Common myeloid progenitor, CD34-positive (primary cell): Measurements from ENCODE around the gene P4HA1.
A peak's percentile ranks its signal among the peaks of the same experiment; 100 is the strongest.

Experiments used
- CTCF ChIA-PET: fragments of 350-600 bp; sonication (Branson Sonifier 250); formaldehyde crosslinking; loops from one replicate; lab custom pipeline; 2021; ENCODE audit warnings: antibody characterized with exemption; lab: Charles Lee
- POLR2A ChIA-PET: fragments of 350-600 bp; sonication (Branson Sonifier 250); formaldehyde crosslinking; loops from one replicate; lab custom pipeline; 2021; ENCODE audit warnings: antibody characterized with exemption; lab: Charles Lee
- DNase-seq, 3 donors: peaks; one replicate each; pipeline versions ENCODE4 v3.0.0 to v3.0.0-alpha.2; 2013
- H3K27ac ChIP-seq, 2 experiments: 1 replicate in 1 of 2; 2 replicates in 1 of 2; pipeline ENCODE4 v1.7.0; 2013; ENCODE audit warnings: inconsistent platforms in 2 of 2, low read length in 2 of 2, mild to moderate bottlenecking in 2 of 2, low read depth in 1 of 2, moderate library complexity in 1 of 2; ENCODE audit not compliant: severe bottlenecking in 2 of 2, insufficient read depth in 1 of 2, poor library complexity in 1 of 2
- H3K27me3 ChIP-seq, 5 experiments: replicated peaks in 2 of 5; 1 replicate in 3 of 5; 2 replicates in 2 of 5; pipeline versions ENCODE4 v1.6.1 to v1.7.0; 2013; ENCODE audit warnings: low read length in 4 of 5, mild to moderate bottlenecking in 2 of 5, moderate library complexity in 2 of 5, inconsistent platforms in 1 of 5; ENCODE audit not compliant: insufficient read depth in 5 of 5, control insufficient read depth in 4 of 5
- H3K36me3 ChIP-seq, 4 experiments: 1 replicate in 2 of 4; 2 replicates in 2 of 4; pipeline versions ENCODE4 v1.6.1 to v1.7.0; 2013; ENCODE audit warnings: low read length in 3 of 4, control low read depth in 1 of 4, mild to moderate bottlenecking in 1 of 4; ENCODE audit not compliant: control insufficient read depth in 4 of 4, insufficient read depth in 4 of 4
- H3K4me1 ChIP-seq, 4 experiments: 1 replicate in 3 of 4; 2 replicates in 1 of 4; pipeline versions ENCODE4 v1.6.1 to v1.7.1; 2013; ENCODE audit warnings: low read length in 3 of 4, mild to moderate bottlenecking in 3 of 4, control low read depth in 1 of 4, inconsistent platforms in 1 of 4, moderate library complexity in 1 of 4; ENCODE audit not compliant: control insufficient read depth in 4 of 4, insufficient read depth in 4 of 4; ENCODE audit errors: control extremely low read depth in 1 of 4
- H3K4me3 ChIP-seq, 7 experiments: 1 replicate in 4 of 7; 2 replicates in 3 of 7; pipeline versions ENCODE4 v1.5.1 to v1.7.0; 2013; ENCODE audit warnings: mild to moderate bottlenecking in 7 of 7, low read length in 6 of 7, moderate library complexity in 6 of 7, inconsistent platforms in 2 of 7, low read depth in 2 of 7, control low read depth in 1 of 7; ENCODE audit not compliant: insufficient read depth in 4 of 7, control insufficient read depth in 1 of 7; ENCODE audit errors: extremely low read depth in 1 of 7
- H3K9me3 ChIP-seq, 5 experiments: 1 replicate in 4 of 5; 2 replicates in 1 of 5; pipeline versions ENCODE4 v1.6.1 to v1.7.1; 2013; ENCODE audit warnings: low read length in 4 of 5, mild to moderate bottlenecking in 2 of 5, inconsistent platforms in 1 of 5, low read depth in 1 of 5, moderate library complexity in 1 of 5; ENCODE audit not compliant: control insufficient read depth in 4 of 5, insufficient read depth in 2 of 5; ENCODE audit errors: control extremely low read depth in 1 of 5
- WGBS: methylation state at CpG from one replicate; pipeline ENCODE4 v1.1.5; 2013; ENCODE audit not compliant: insufficient coverage; 5-methylcytosine and 5-hydroxymethylcytosine counted together

Gene P4HA1

DNA sequence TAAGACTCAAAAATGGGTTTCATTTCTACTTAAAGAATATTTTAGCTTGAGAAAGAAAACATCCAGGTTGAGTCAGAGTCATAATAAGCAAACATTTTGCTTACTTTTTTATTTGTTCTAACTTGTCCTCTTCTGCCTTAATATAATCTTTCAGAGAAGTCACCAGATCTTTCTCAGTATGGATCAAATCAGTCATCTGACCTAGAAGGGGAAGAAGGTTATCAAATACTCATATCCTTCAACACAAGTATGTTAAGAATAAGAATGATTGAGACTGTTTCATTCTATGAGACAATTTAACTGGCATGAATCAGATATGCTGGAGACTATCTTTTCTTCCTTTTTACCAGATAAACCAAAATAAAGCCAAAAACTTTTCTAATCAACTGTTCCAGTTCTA lies 23.0 kb downstream of the P4HA1 start:
- no peaks in the 10 kb centered on the region for H3K27me3 ChIP-seq
- H3K4me3 ChIP-seq, result no peak overlapping the region
- POLR2A ChIA-PET, result no interaction called here
- H3K36me3 ChIP-seq, result peaks cover 0 to 27% (median 12%) of the 10 kb centered on the region in 4 experiments
- H3K4me1 ChIP-seq, result peaks cover 0 to 15% (median 8%) of the 10 kb centered on the region in 4 experiments
- DNase-seq, result no peak
- CTCF ChIA-PET, result no interaction called here
- H3K9me3 ChIP-seq, result no peaks in the 10 kb centered on the region
- no peak overlapping the region for H3K27ac ChIP-seq

- POLR2A ChIA-PET, result no interaction called here
These were observed 31.2 kb downstream of the P4HA1 start for GRCh38 chr10:73065441-73065840.

DNA sequence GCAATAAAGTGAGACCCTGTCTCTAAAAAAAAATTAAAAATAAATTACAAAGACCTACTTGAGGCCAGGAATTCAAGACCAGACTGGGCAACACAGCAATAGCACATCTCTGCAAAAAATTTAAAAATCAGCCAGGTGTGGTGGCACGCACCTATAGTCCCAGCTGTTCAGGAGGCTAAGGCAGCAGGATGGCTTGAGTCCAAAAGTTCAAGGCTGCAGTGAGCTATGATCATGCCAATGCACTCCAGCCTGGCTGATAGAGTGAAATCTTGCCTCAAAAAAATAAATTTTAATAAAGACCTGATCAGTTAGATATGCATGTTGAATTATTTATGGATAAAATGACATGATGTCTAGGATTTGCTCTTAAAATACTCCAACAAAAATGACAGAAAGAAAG lies 34.9 kb downstream of the P4HA1 start:
- DNase-seq, result no peak
- Histone ChIP-seq H3K27me3 (no peaks in the 10 kb centered on the region), H3K36me3 (peaks cover 11 to 21% (median 15%) of the 10 kb centered on the region in 4 experiments), H3K4me1 (no peaks in the 10 kb centered on the region), H3K4me3 (no peak overlapping the region), H3K9me3 (no peaks in the 10 kb centered on the region), H3K27ac (no peak overlapping the region)
- POLR2A ChIA-PET, result interaction anchor here (0.7 to 0.9 kb wide), 2 partner anchors 35 to 578 kb away, joined by 3 to 5 read pairs; partner anchors contain the start of gene P4HA1
- 100% methylated on average over 1 of the region's 1 CpG for WGBS
- CTCF ChIA-PET, result interaction anchor here (0.5 to 1.2 kb wide), 6 partner anchors 12 to 700 kb away, joined by 3 read pairs; no protein-coding TSS in a partner anchor

More at GRCh38 chr10:73065441-73065840, 31.2 kb downstream of the P4HA1 start:
- no peak for DNase-seq
- Histone ChIP-seq H3K27ac (no peak overlapping the region), H3K9me3 (no peaks in the 10 kb centered on the region), H3K27me3 (no peaks in the 10 kb centered on the region), H3K36me3 (peaks cover 18 to 25% (median 22%) of the 10 kb centered on the region in 4 experiments), H3K4me1 (no peaks in the 10 kb centered on the region), H3K4me3 (no peak overlapping the region)
- CTCF ChIA-PET, result interaction anchor here (3.1 kb wide), 1 partner anchor 701 kb away, joined by 11 read pairs; no protein-coding TSS in a partner anchor
- no CpG with 5 or more reads among the region's 1 CpG for WGBS

- H3K36me3 ChIP-seq, result peaks cover 7 to 21% (median 12%) of the 10 kb centered on the region in 4 experiments
- no peaks in the 10 kb centered on the region for H3K4me1 ChIP-seq
- H3K9me3 ChIP-seq, result no peaks in the 10 kb centered on the region
- peak overlapping the region in 1 of 2 experiments; percentile 1 for H3K27ac ChIP-seq
- no peaks in the 10 kb centered on the region for H3K27me3 ChIP-seq
- POLR2A ChIA-PET, result interaction anchor here (0.7 to 0.9 kb wide), 2 partner anchors 36 to 577 kb away, joined by 3 to 5 read pairs; partner anchors contain the start of gene P4HA1
- peak; percentile 26 to 50 (median 40) for DNase-seq
- 86% methylated on average over 1 of the region's 5 CpGs for WGBS
- no peak overlapping the region for H3K4me3 ChIP-seq
- CTCF ChIA-PET, result interaction anchor here (0.5 to 1.2 kb wide), 5 partner anchors 11 to 699 kb away, joined by 3 read pairs; no protein-coding TSS in a partner anchor
These were observed 35.7 kb downstream of the P4HA1 start for GRCh38 chr10:73060738-73061635.

- Histone ChIP-seq H3K27me3 (no peaks in the 10 kb centered on the region), H3K27ac (no peak overlapping the region), H3K4me1 (no peaks in the 10 kb centered on the region), H3K9me3 (no peaks in the 10 kb centered on the region), H3K4me3 (no peak overlapping the region), H3K36me3 (peaks cover 6 to 19% (median 12%) of the 10 kb centered on the region in 4 experiments)
- 100% methylated on average over 1 of the region's 1 CpG for WGBS
- ChIA-PET POLR2A (no interaction called here), CTCF (interaction anchor here (0.6 kb wide), 1 partner anchor 18 kb away, joined by 5 read pairs; no protein-coding TSS in a partner anchor)
- no peak for DNase-seq
These were observed 36.5 kb downstream of the P4HA1 start for GRCh38 chr10:73060173-73060572.

DNA sequence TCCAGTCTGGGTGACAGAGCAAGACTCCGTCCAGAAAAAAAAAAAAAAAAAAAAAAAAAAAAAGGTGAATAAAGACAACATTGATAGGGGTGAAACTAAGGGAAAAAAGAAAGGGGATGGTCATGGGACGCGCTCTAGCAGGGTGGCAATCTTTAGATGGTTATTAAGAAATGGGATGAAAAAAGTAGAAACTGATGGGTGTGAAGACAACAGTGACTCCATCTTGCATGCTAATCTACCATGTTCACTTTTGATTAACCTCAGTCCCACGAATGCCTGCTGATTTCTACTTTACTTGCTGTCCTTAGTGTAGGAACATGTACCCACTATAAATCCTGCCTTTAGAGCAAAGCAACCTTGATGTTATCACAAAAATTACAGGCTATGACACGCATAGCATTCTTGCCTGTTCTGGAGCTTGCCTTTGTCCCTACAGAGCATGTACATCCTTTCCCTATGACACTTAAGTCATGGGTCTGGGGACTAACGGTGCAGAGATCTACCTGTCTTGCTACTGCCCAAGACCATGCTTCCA lies 38.5 kb downstream of the P4HA1 start:
- Histone ChIP-seq H3K4me1 (no peaks in the 10 kb centered on the region), H3K27me3 (no peaks in the 10 kb centered on the region), H3K27ac (no peak overlapping the region), H3K4me3 (no peak overlapping the region), H3K36me3 (peaks cover 3 to 17% (median 9%) of the 10 kb centered on the region in 4 experiments), H3K9me3 (no peaks in the 10 kb centered on the region)
- no peak for DNase-seq
- WGBS, result 100% methylated on average over 3 of the region's 6 CpGs
- ChIA-PET CTCF (no interaction called here), POLR2A (no interaction called here)
